Karpas-422 (cell line): ENCODE data around the gene ATP1B2. TPM values are rescaled to one million over a fixed set of nuclear protein-coding genes. Genes with fewer than 3 reads are reported as not detected.

Source experiments
- DNase-seq: peaks from one replicate; pipeline ENCODE4 v3.0.0-alpha.2; 2015
- H2AFZ ChIP-seq: fragments of 200-600 bp; sonication (generic); 2 replicates; pipeline ENCODE4 v1.6.1; 2014; ENCODE audit warnings: antibody characterized with exemption, low read length, mixed read lengths
- H3K27ac ChIP-seq: fragments of 200-600 bp; sonication (generic); 2 replicates; pipeline ENCODE4 v1.5.1; 2014; ENCODE audit warnings: mild to moderate bottlenecking, low read length, moderate library complexity
- H3K27me3 ChIP-seq: fragments of 200-600 bp; sonication (generic); 2 replicates; pipeline ENCODE4 v1.6.1; 2014; ENCODE audit warnings: low read length, mixed read lengths
- H3K36me3 ChIP-seq: fragments of 200-600 bp; sonication (generic); 2 replicates; pipeline ENCODE4 v1.6.1; 2014; ENCODE audit warnings: low read length, mixed read lengths; ENCODE audit not compliant: insufficient read depth
- H3K4me1 ChIP-seq: fragments of 200-600 bp; sonication (generic); 2 replicates; pipeline ENCODE4 v1.6.1; 2014; ENCODE audit warnings: mild to moderate bottlenecking, low read length, mixed read lengths
- H3K4me2 ChIP-seq: fragments of 200-600 bp; sonication (generic); 2 replicates; pipeline ENCODE4 v1.6.1; 2014; ENCODE audit warnings: low read length, low read depth, mild to moderate bottlenecking; ENCODE audit not compliant: poor library complexity, severe bottlenecking
- H3K4me3 ChIP-seq: fragments of 200-600 bp; sonication (generic); 2 replicates; pipeline ENCODE4 v1.5.1; 2014; ENCODE audit warnings: mild to moderate bottlenecking, antibody characterized with exemption, low read length, mixed read lengths
- H3K79me2 ChIP-seq: fragments of 200-600 bp; sonication (generic); 2 replicates; pipeline ENCODE4 v1.6.1; 2014; ENCODE audit warnings: mild to moderate bottlenecking, low read length, mixed read lengths
- H3K9ac ChIP-seq: fragments of 200-600 bp; sonication (generic); 2 replicates; pipeline ENCODE4 v1.6.0; 2014; ENCODE audit warnings: low read length
- H3K9me2 ChIP-seq: fragments of 200-600 bp; sonication (generic), shearing (Covaris generic); replicated peaks from 2 replicates; pipeline ENCODE4 v1.6.0; 2014; ENCODE audit warnings: mild to moderate bottlenecking, low read length, moderate library complexity; ENCODE audit not compliant: insufficient read depth
- H3K9me3 ChIP-seq: fragments of 300-700, 200-600 bp; sonication (generic); 2 replicates; pipeline ENCODE4 v1.6.1; 2014; ENCODE audit warnings: low read length, mixed read lengths
- H4K20me1 ChIP-seq: fragments of 200-600 bp; sonication (generic); 2 replicates; pipeline ENCODE4 v1.6.1; 2014; ENCODE audit warnings: mild to moderate bottlenecking, antibody characterized with exemption, low read length, low read depth; ENCODE audit not compliant: insufficient read depth
- total RNA-seq: library from RNA; depleted of rRNA; stranded (reverse); fragments of >200 nt; shearing (Covaris generic); gene quantifications from 2 replicates; pipeline ENCODE4 v1.2.3, GENCODE V29; 2014; ENCODE audit warnings: low replicate concordance

Gene ATP1B2
- total RNA-seq, 1 experiment from 2014 or later, result not detected

DNA sequence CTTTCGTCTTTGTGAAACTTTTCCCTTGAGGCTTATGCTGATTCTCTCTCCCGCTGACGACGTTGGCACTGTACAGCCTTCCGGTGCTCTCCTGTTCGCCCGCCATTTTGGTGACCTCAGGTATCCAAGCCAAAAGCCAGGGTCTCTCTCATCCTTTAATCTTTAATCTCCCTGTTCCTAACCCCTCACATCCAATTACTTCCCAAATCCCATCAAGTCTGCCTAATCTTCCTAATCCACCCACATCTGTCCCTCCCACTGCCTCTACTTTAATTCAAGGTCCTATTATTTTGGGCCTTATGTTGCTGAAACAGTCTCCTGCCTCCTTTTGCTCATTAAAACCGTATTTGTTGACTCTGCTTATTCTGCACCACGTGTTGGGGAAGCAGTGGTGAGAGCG, 44.9 kb downstream of the ATP1B2 start:
- no peaks in the 10 kb centered on the region for H4K20me1 ChIP-seq
- no peaks in the 10 kb centered on the region for H3K79me2 ChIP-seq
- H3K27me3 ChIP-seq, result no peaks in the 10 kb centered on the region
- no peaks in the 10 kb centered on the region for H3K9me3 ChIP-seq
- no peak for DNase-seq
- no peaks in the 10 kb centered on the region for H3K4me1 ChIP-seq
- H3K27ac ChIP-seq, result no peak overlapping the region
- no peak overlapping the region for H2AFZ ChIP-seq
- no peak overlapping the region for H3K9ac ChIP-seq
- H3K4me3 ChIP-seq, result no peak overlapping the region
- no peak overlapping the region for H3K4me2 ChIP-seq
- no peaks in the 10 kb centered on the region for H3K36me3 ChIP-seq
- H3K9me2 ChIP-seq, result no peaks in the 10 kb centered on the region

DNA sequence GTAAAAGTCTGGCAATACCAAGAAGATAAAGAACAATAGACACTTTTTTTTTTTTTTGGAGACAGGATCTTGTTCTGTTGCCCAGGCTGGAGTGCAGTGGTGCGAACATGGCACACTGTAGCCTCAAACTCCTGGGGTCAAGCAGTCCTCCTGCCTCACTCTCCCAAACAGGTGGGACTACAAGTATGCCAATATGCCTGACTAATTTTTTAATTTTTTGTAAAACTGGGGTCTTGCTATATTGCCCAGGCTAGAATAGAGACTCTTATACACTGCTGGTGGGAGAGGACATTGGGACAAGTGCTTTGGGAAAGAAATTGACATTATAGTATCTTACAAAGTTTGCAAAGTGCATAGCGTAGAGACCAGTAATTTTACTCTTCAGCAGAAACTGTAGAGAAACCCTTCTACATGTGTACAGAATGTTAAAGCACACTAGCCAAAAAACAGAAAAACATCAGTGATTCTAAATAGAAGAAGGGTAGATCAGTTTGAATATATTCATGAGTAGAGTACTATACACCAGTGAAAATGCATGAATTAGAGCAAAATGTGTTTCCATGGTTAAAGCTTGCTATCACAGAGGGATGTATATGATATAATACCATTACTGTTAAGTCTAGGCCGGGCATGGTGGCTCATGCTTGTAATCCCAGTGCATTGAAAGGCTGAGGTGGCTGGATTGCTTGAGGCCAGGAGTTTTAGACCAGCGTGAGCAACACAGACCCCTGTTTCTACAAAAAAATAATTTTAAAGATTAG, 47.3 kb downstream of the ATP1B2 start:
- Histone ChIP-seq H3K27ac (no peak overlapping the region), H3K9me2 (no peaks in the 10 kb centered on the region), H3K4me3 (no peak overlapping the region), H3K9me3 (no peaks in the 10 kb centered on the region), H3K79me2 (no peaks in the 10 kb centered on the region), H3K27me3 (no peaks in the 10 kb centered on the region), H3K36me3 (no peaks in the 10 kb centered on the region), H3K9ac (no peak overlapping the region), H3K4me1 (no peaks in the 10 kb centered on the region), H3K4me2 (no peak overlapping the region), H2AFZ (no peak overlapping the region), H4K20me1 (no peaks in the 10 kb centered on the region)
- no peak for DNase-seq

- Histone ChIP-seq H3K79me2 (no peaks in the 10 kb centered on the region), H3K27me3 (no peaks in the 10 kb centered on the region), H3K4me3 (no peak overlapping the region), H3K27ac (no peak overlapping the region), H3K9me3 (no peaks in the 10 kb centered on the region), H3K4me2 (no peak overlapping the region), H3K4me1 (no peaks in the 10 kb centered on the region), H3K9ac (no peak overlapping the region), H3K36me3 (no peaks in the 10 kb centered on the region), H4K20me1 (no peaks in the 10 kb centered on the region), H2AFZ (no peak overlapping the region), H3K9me2 (no peaks in the 10 kb centered on the region)
- DNase-seq, result no peak
Measured at GRCh38 chr17:7700510-7700909, 49.8 kb downstream of the ATP1B2 start.

DNA sequence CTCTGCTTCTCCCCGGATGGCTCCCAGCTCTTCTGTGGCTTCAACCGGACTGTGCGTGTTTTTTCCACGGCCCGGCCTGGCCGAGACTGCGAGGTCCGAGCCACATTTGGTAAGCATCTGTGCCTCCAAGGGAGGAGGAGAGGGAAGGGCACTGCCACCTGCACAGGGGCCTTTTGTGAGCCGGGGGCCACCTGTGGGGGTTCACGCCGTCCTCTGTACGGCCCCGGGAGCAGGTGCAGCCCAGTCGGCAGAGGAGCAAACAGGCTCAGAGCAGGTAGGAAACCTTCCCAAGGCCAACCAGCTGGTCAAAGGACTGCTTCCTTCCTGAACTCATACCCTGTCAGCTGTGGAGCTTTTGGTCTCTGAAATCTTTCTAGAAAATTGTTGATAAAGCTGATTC, 51.0 kb downstream of the ATP1B2 start:
- Histone ChIP-seq H3K9me2 (no peaks in the 10 kb centered on the region), H3K9ac (no peak overlapping the region), H3K4me2 (no peak overlapping the region), H4K20me1 (no peaks in the 10 kb centered on the region), H3K9me3 (no peaks in the 10 kb centered on the region), H3K36me3 (no peaks in the 10 kb centered on the region), H3K4me3 (no peak overlapping the region), H3K27me3 (no peaks in the 10 kb centered on the region), H3K27ac (no peak overlapping the region), H3K79me2 (no peaks in the 10 kb centered on the region), H3K4me1 (no peaks in the 10 kb centered on the region), H2AFZ (no peak overlapping the region)
- no peak for DNase-seq

- no peak overlapping the region for H3K4me2 ChIP-seq
- H4K20me1 ChIP-seq, result no peaks in the 10 kb centered on the region
- no peaks in the 10 kb centered on the region for H3K9me2 ChIP-seq
- no peaks in the 10 kb centered on the region for H3K4me1 ChIP-seq
- DNase-seq, result no peak
- H3K27me3 ChIP-seq, result no peaks in the 10 kb centered on the region
- H3K27ac ChIP-seq, result no peak overlapping the region
- H3K79me2 ChIP-seq, result no peaks in the 10 kb centered on the region
- no peak overlapping the region for H3K9ac ChIP-seq
- H3K36me3 ChIP-seq, result no peaks in the 10 kb centered on the region
- no peak overlapping the region for H2AFZ ChIP-seq
- H3K4me3 ChIP-seq, result no peak overlapping the region
- H3K9me3 ChIP-seq, result no peaks in the 10 kb centered on the region
Measured at GRCh38 chr17:7702776-7703175, 52.0 kb downstream of the ATP1B2 start.

GRCh38 chr17:7703584-7704479, 53.1 kb downstream of the ATP1B2 start:
- no peak overlapping the region for H3K27ac ChIP-seq

DNA sequence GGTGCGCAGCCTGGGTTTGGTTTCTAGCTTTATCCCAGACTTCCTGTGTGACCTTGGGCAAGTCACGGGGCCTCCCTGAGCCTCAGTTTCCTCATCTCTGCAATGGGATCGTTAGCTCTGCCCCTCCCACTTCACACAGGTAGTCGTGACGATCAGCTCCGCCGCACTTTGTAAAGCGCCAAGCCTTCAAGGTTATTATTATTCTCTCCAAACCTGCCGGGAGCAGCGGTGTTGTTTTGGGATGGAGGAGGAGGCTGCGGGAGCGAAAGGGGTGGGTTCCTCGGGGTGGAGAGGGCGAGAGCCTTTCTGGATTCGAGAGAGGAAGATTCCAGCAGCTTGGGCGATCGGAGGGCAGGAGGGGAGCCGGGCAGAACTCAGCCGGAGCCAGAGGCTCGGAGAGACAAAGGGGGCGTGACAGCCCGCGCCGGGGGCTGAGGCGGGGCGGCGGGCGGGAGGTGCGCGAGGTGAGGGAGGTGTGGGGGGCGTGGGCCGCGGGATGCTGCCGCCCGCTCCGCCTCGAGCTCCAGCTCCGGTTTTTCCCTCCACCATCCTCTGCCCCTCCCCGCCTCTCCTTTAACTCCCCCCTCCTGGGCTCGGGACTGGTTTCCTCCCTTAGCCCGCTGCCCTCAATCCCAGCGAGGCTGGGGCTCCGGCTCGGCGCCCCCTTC, 54.0 kb downstream of the ATP1B2 start, which contains the start of gene EFNB3:
TSS of gene EFNB3 (plus strand) at position 602 of the 668 bp plus-strand sequence. CDS start 397 bp downstream, outside the sequence.
- Histone ChIP-seq H3K4me1 (peaks cover 4% of the 10 kb centered on the region; the same call in 1 of the 2 replicates), H3K36me3 (no peaks in the 10 kb centered on the region), H3K4me2 (no peak within 1 kb of the TSS), H3K27me3 (no peaks in the 10 kb centered on the region), H4K20me1 (no peaks in the 10 kb centered on the region), H3K27ac (no peak within 1 kb of the TSS), H2AFZ (no peak within 1 kb of the TSS), H3K9me2 (no peaks in the 10 kb centered on the region), H3K79me2 (no peaks in the 10 kb centered on the region), H3K4me3 (no peak within 1 kb of the TSS), H3K9ac (no peak within 1 kb of the TSS), H3K9me3 (no peaks in the 10 kb centered on the region)
- DNase-seq, result no peak

More at GRCh38 chr17:7703584-7704479, 53.1 kb downstream of the ATP1B2 start:
- DNase-seq, result peak; percentile 81
- H3K4me3 ChIP-seq, result no peak overlapping the region
- no peaks in the 10 kb centered on the region for H3K36me3 ChIP-seq
- H3K9me3 ChIP-seq, result no peaks in the 10 kb centered on the region
- no peak overlapping the region for H3K4me2 ChIP-seq
- no peaks in the 10 kb centered on the region for H3K9me2 ChIP-seq
- H3K4me1 ChIP-seq, result peaks cover under 1% of the 10 kb centered on the region; the same call in 1 of the 2 replicates
- no peaks in the 10 kb centered on the region for H4K20me1 ChIP-seq
- H2AFZ ChIP-seq, result no peak overlapping the region
- no peak overlapping the region for H3K9ac ChIP-seq
- no peaks in the 10 kb centered on the region for H3K27me3 ChIP-seq
- no peaks in the 10 kb centered on the region for H3K79me2 ChIP-seq
